HT1080 (cell line): Measurements from ENCODE around the gene SPTLC1. TPM values are rescaled to one million over a fixed set of nuclear protein-coding genes. Genes with fewer than 3 reads are reported as not detected.
A peak's percentile ranks its signal among the peaks of the same experiment; 100 is the strongest.
"Not testable (repeated sequence)": the region's sequence is repeated elsewhere in the genome, so short reads cannot be mapped to it uniquely, and the experiment has no call there.

Experiments used
- DNase-seq: peaks from one replicate; pipeline ENCODE4 v3.0.0-alpha.2; 2015; ENCODE audit warnings: low read depth
- total RNA-seq: library from RNA; depleted of rRNA; stranded (reverse); fragments of >200 nt; shearing (Covaris generic); gene quantifications from 2 replicates; pipeline ENCODE4 v1.2.3, GENCODE V29; 2014

The SPTLC1 gene
- total RNA-seq, 1 experiment from 2014 or later, result 64.9 TPM

DNA sequence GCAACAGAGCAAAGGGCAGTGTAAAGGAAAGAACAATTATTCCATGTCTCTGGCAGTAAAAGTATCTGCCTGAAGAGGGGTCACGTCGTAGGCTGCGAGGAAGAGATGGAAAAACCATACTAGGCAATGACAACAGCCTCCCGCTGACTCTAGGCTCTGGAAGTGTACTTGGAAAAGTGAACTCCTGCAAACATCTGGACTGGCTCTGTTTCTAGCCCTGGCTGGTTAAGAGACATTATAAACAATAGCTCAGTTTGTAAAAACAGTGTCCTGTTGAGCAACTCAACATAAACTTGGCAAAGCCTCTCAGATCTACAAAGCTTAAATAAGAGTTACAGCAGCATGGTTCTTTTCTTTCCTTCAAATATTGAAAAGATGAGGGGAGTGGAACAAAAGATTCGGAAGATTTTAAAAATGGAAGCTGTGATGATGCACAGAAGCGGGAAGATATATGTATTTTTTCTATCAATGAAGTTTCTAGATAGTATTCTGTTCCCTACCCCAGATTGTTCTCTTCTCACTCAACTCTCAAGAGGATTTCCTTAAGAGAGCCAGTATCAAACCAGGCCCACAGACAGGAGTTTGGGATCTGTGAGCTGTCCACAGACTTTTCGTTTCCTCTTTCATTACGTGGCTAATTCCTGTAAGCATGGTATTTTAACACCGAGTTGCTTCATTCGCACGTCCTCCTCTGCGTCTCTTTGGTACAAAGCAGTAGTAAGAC lies 79.4 kb downstream of the SPTLC1 start:
- no peak for DNase-seq

DNA sequence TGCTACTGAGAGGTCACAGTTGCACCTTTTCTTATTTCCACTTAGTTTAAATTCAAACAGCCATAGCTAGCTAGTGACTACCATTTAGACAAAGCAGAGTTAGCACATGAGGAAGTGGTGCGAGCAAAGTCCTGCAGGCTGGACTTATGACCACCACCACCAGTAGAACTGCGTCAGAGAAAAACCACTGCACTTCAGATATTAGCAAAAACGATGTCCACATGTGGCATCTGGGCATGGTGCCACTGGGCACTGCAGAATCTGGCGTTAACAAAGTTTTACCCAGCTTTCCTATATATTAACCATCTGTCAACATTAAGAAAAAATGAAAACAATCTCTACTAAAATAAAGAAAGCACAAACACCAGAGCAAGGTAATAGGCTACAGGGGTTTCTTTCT lies 80.1 kb downstream of the SPTLC1 start:
- no peak for DNase-seq

DNA sequence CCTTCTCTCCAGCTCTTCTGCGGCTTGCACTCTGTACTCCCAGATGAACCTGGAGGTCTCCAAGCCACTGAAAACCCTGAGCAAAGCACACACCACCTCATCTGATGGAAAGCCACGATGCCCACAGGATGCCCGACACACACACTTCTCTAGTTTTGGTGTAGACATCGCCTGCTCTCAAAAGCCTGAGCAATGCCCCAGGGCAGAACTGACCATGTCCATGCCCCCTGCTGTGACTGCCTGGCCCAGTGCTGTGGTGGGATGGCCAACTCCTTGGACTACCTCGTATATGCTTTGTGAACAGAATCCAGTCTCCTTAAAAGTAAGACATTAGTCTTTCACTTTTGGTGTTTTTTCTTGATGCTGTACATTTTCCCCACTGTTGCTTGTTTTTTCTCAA lies 81.2 kb downstream of the SPTLC1 start:
- no peak for DNase-seq

DNA sequence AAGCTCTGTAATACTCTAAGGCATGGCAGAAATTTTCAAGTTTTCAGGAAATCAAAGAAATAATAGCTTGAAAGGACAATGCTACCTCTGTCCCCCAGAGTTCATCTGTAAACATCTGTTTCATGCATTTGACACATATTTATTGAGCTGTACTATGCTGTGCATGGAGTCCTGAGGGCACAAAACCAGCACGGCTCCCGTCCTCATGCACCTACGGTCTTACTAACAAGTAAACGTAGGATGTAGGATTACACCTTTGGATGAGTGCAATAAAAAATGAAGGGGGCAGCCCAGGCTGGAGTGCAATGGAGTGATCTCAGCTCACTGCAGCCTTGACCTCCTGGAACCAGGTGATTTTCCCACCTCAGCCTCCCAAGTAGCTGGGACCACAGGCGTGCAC lies 81.9 kb downstream of the SPTLC1 start:
- no peak for DNase-seq

DNA sequence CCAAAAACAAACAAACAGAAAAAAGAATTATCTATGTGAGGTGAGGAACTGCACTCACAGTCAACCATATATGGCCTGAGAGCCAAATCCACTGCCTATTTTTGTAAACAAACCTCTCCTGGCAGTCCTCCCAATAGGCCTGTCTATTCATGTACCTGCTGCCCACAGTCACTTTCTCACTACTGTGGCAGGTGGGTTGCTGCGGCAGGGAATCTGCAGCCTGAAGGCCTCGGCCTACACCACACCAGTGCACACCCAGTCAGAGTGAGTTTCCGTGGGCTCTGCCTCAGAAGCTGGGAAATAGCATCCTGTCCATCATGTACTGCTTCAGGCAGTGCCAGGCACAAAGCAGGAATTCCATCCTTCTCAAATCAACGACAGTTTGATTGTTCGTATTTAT lies 82.3 kb downstream of the SPTLC1 start:
- no peak for DNase-seq

DNA sequence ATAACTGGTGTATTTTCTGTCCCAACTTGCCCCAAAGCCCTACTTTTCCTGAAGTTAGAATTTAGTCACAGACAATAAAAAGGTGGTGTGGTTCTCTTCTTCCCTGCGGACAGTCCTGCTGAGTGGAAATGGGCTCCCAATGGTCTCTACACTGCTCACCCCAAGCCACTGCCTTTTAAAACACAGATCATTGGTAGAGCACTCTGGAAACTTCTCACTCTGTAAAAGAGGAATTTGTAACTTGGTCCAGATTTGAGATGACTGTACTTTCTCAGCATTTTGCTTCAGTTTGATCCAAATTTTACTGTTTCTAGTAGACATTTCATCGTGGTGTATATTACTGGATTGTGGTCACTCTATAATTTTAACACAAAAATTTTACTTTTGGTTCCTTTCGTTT lies 84.8 kb downstream of the SPTLC1 start:
- DNase-seq, result no peak

DNA sequence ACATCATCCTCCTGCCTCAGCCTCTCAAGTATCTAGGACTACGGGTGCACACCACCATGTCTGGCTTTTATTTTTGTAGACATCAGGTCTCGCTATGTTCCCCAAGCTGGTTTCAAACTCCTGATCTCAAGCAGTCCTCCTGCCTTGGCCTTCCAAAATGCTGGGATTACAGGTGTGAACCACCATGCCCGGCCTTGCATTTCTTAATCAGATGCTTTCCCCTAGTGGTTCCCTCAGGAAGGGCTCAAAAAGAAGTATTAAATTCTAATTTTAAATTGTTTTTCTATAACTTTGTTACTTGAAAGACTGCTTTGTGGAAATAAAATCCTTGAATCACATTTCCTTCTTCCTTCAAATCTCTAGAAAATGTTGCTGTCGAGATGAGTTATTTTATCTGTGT lies 85.7 kb downstream of the SPTLC1 start:
- no peak for DNase-seq

DNA sequence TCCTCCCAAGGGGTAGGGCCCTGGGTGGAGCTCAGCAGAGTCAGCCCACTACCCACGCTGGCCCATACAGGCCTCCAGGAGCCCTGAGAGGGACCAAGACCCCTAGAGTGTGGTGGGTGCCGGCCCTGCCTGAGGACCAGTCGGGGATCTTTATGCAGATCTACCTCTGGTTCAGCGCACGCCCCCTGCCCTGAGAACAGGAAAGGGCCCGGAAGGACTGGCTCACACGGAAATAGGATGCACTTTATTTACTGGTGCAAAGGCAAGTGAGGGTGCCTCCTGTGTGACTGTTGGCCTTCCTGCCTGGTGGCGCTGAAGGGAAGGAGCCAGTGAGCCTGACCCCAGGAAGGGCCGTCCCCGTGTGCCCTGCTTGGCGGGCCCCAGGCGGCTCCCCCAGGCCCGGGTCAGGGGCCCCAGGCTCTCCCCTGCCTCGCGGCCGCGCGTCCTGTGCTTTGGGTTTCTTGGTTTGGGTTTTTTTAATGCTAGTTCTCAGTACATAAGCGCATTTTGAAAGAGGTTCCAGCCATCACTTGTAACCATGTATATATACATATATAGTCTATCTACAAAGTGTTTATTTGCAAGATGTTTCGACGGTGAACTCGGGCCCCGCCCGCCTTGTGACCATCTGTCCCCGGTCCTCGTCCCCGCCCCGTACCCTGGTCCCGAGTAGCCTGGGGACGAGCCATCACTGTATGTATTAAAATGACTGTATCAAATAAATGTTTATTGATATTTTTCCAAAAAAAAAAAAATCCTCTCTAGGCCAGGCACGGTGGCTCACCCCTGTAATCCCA lies 88.8 kb downstream of the SPTLC1 start:
- DNase-seq, result no peak

DNA sequence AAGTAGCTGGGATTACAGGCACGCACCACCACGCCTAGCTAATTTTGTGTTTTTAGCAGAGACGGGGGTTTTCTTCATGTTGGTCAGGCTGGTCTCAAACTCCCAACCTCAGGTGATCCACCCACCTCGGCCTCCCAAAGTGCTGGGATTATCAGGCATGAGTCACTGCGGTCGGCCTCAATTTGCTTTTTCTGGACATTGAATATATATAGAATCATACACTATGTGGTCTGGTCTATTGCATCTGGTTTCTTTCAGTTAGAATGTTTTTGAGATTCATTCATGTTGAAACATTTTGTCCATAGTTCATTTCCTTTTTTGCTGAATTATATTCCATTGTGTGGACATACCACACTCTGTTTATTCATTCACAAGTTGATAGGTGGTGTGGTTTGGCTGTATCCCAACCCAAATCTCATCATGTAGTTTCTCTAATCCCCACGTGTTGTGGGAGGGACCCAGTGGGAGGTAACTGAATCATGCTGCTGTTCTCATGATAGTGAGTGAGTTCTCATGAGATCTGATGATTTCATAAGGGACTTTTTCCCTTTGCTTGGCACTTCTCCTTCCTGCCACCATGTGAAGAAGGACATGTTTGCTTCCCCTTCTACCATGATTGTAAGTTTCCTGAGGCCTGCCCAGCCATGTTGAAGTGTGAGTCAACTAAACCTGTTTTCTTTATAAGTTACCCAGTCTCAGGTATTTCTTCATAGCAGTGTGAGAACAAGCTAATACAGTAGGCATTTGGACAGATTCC lies 93.2 kb downstream of the SPTLC1 start:
- peak; percentile 86 for DNase-seq

DNA sequence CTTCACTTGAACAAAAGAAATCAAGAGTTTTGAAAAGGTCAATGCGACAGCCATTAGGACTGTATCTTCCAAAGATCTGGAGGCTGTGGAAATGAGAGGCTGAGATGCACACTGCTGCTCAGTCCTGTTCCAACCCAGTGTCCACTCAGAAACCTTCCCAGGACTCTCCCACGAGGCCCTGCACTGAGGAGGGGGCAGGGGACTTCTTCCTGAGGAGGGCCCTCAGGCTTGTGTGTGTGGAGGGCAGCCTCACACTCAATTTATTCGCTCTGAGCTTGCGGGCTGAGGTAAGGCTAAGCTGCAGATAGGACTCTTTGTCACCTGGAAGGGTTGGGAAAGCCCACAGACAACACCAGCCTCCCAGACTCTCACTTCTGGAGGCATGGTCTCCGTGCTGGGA lies 95.6 kb downstream of the SPTLC1 start:
- no peak for DNase-seq

DNA sequence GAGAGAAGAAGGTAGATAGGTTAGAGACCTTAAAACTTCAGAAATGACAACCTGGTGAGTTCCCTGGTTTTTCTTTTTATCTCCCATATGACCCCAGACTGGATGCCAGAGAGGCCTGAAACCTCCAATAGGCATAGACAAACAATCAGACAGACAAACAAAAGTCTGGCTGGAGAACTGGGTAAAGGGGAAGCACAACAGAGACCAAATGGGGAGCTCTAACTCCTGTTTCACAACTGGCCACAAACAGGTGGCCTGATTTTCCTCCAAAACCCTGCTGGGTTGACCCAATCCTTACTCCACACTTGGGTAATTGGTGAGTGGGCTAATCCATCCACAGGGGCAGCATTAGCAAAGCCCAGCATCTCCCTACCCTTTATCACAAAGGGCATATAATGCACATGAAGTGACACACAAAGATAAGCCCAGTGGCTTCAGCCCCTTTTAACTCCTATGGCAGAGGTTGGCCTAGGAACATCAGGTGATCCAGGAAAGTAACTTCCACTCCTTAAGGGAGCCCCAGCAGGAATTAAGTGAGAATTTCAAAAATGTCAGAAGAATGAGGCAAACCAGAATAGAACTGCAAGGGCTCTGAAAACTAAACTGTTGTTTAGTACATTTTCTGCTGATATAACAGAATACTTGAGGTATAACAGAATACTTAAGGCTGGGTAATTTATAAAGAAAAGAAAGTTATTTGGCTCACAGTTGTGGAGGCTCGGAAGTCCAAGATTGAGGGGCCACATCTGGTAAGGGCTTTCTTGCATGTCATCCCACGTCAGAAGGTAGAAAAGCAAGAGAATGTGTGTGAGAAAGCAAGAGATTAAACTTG lies 104.3 kb downstream of the SPTLC1 start:
- no peak for DNase-seq

DNA sequence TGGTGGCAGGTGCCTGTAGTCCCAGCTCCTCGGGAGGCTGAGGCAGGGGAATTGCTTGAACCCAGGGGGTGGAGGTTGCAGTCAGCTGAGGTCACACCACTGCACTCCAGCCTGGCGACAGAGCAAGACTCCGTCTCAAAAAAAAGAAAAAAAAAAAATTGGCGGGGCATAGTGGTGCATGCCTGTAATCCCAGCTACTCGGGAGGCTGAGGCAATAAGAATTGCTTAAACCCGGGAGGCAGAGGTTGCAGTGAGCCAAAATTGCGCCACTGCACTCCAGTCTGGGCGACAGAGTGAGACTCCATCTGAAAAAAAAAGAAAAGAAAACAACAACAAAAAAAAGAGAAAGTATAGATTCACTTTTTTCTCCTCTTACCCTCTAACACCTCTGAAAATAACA lies 105.0 kb downstream of the SPTLC1 start:
- not testable (repeated sequence) for DNase-seq

DNA sequence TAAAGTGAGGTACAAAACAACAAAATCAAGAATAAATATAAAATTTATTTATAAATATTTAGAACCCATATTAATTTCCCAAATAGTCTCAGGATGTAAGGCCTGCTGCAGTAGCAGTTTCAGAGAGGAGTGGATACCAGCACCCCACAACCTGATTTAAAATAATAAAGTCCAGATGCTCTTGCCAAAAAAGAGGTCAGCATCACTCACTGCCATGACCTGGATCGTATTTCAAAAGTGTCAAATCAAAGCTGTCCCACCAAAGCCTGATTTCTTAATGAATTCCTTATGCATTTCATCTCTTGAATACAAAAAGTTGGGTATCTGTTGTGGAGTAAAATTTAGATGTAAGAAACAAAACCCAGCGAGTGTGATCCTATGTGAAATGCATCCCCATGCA lies 107.2 kb downstream of the SPTLC1 start:
- DNase-seq, result no peak

DNA sequence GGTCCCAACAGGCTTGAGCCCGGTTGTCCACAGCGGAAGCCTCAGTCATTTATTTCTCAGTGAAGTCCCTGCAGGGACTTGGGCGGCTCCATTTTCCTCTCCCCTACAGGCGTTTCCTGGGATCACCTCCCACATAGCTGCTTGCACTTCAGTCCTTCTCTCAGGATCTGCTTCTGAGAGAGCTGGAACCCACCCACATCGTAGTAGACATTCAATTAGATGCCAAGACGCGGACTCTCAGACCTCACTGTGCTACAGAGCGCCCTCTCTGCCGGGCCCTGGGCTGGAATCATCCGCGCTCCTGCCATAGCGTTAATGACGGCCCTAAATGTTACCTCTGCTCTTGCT lies 111.2 kb downstream of the SPTLC1 start:
- DNase-seq, result no peak

DNA sequence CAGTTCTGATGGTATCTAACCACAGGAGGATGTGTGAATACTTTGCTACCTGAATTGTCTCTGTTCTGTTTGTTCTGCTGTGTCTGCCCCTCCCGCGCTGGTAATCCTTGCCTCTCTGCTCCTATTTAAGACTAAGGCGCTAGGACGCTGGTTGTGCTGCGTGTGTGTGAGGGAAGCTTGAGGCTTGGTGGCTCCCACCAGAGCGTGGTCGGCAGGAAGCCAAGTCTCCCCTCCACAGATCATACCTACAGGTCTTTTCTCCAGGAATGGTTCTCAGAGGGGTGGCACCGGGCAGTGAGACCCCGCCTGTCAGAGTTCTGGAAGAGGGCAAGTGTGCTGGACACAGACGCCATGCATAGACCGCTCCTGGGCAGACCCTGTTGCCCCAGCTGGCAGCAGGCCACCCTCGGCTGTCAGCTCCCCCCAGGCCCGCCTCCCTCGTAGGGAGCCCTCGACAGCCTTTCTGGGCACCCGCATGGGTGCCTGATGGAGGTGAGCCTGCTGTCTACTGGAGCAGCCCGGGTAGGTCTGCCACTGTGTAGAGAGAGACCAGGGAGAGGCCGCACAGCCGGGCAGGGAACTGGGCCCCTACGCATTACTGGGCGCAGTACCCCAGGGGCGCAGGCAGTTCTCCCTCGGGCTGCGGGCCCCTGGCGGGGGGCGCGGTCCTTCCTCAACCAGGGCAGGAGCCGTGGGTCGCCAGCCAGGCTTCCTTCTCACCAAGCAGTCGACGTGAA lies 111.7 kb downstream of the SPTLC1 start:
- DNase-seq, result no peak

DNA sequence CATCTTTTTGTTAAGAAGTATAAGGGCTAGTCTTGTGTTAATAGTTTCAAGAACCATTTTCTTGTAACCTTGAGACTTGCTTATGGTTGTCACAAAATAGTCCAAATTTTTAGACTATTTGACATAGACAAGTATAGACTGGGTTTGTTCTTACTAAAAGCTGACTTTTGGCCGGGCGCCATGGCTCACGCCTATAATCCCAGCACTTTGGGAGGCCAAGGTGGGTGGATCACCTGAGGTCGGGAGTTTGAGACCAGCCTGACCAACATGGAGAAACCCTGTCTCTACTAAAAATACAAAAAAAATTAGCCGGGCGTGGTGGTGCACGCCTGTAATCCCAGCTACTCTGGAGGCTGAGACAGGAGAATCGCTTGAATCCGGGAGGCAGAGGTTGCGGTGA lies 113.3 kb downstream of the SPTLC1 start:
- not testable (repeated sequence) for DNase-seq

DNA sequence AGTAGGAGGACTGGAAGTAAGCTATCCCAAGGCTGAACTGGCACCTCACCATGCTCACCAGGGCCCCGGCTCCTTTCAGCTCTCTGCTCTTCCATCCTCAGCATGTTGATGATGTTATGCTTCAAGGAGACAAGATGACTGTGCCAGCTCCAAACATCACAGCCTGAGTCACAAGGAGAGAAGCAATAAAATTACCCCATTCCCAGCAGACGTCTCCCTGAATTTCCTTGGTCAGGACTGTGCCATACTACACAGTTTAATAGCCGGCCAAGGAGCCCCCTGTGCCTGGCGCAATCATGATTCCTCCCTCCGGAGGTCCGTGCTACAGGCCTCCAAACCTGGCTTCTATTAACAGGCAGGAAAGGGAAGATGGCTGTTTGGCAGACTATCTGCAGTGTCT lies 114.0 kb downstream of the SPTLC1 start:
- peak; percentile 12 for DNase-seq

DNA sequence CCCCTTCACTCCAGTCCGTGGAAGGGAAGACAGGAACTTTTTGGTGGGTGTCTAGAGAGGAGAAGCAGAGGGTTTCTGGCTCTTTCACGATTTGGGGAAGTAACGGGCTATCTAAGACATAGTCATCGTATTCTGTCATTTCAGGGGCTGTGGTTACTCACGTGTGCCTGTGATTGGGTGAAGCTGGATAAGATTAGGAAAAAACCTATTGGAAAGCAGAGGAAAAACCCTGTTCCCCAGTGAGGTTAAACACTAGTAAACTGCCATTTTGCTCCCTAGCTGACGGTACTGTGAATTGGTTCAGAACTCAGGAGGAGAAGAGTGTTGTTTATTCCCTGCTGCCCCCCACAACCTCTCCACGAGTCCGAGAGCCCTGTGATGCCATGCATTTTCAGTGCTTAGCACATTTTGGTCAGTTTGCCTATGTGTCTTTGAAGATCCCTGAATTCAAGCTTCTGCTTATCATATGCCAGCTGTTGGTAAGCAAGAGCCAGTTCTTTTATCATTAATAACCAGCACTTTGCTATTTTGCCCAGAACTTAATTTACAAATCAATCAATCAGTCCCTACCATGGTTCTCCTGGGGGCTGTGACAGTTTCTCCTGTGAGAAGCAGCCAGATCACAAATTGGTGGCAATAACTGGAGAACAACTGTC lies 120.1 kb downstream of the SPTLC1 start:
- DNase-seq, result no peak

DNA sequence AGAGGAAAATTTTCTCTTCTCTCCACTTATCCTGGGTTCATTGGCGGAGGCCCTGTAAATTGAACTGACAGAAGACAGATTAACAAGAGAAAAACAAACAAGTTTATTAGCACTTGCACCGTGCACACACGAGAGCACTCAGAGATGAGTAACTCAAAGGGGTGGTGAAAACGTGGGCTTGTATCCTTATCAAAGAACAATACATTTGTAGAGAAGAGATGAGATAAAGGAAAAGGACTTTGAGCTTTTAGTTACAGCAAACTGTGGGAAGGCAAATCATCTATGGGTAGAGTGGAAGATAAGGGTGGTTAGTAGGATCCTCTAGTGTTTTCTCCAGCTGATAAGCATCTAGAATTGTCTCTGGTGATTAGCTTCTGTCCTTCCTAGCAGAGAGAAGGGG lies 120.8 kb downstream of the SPTLC1 start:
- DNase-seq, result no peak

DNA sequence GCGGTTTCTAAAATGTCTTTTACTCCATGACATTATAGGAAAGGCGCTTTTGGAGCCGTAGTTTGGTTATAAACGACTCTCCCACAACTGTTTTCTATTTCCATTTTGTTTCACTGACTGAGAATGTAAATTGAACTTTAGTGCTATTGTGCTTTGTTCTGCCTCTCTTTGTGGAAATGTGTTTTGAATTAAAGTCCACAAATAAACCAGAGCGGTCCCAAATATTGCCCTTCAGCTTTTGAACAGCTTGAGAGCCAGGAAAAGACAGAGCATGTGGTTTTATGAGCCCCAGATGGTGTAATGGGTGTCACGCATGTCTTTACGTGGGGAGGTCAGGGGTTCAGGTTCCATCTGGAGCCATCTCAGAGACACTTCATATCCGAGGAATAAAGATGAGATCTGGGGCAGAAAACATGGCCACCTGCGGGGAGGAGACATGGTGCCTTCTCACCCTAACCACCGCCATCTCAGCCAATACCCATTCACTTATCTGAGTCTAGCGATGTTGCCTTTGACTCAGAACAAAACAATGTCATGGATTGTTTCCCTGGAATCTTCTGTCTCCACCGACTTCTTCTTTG lies 122.7 kb downstream of the SPTLC1 start:
- DNase-seq, result peak; percentile 26
